BJ (cell line): Measurements from ENCODE around the gene SIRPA. TPM values are rescaled to one million over a fixed set of nuclear protein-coding genes. Genes with fewer than 3 reads are reported as not detected.

Source experiments
- CTCF ChIA-PET: fragments of 350-600 bp; formaldehyde crosslinking; extraction: SDS; loops from one replicate; lab custom pipeline; 2021; ENCODE audit warnings: antibody characterized with exemption, inconsistent platforms; lab: Yijun Ruan, JAX
- POLR2A ChIA-PET: fragments of 300-600 bp; sonication (Branson Sonifier 250); formaldehyde crosslinking; extraction: SDS; loops from one replicate; lab custom pipeline; 2021; ENCODE audit warnings: antibody characterized with exemption; lab: Charles Lee
- DNase-seq: peaks from one replicate; pipeline ENCODE4 v3.0.0-alpha.2; 2011; ENCODE audit warnings: low read depth
- H3K27me3 ChIP-seq: 2 replicates; pipeline ENCODE4 v1.6.0; 2011; ENCODE audit warnings: low read length; ENCODE audit not compliant: control insufficient read depth, insufficient read depth
- H3K36me3 ChIP-seq: 2 replicates; pipeline ENCODE4 v1.5.1; 2011; ENCODE audit warnings: low read length; ENCODE audit not compliant: control insufficient read depth, insufficient read depth
- H3K4me3 ChIP-seq: 2 replicates; pipeline ENCODE4 v1.5.1; 2011; ENCODE audit warnings: low read depth, mild to moderate bottlenecking, control low read depth, low read length
- polyA plus RNA-seq: library from polyadenylated mRNA; depleted of rRNA; stranded (reverse); fragments of >200 nt; gene quantifications from 2 replicates; pipeline ENCODE4 v1.2.3, GENCODE V29; 2011
- TF ChIP-seq, protein P1 (sequence below): IDR thresholded peaks from 2 replicates; pipeline ENCODE4 v1.5.1; 2011; ENCODE audit warnings: low read depth, mild to moderate bottlenecking, control low read depth, inconsistent platforms, low read length, moderate library complexity; ENCODE audit not compliant: insufficient read depth

Gene SIRPA
- polyA plus RNA-seq, 1 experiment = 34.1 TPM

DNA sequence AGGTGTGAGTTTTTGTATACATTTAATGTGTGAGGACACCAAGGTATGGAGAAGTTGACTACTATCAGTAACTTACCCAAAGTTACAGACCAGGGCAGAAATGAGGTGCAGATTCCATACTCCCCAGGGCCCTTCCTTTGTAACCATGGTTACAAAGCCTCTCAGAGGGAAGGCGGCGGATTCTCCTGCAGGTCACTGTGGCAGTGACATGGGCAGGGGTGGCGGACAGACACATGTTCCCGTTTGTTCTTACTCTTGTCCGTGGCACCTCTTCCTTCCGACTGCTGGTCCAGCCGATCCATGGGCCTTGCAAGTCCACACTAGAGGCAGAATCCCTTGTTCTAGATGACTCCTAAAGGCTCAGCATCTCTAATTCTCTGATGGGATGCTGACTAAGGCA, 55.6 kb downstream of the SIRPA start:
- TF ChIP-seq, protein P1, sequence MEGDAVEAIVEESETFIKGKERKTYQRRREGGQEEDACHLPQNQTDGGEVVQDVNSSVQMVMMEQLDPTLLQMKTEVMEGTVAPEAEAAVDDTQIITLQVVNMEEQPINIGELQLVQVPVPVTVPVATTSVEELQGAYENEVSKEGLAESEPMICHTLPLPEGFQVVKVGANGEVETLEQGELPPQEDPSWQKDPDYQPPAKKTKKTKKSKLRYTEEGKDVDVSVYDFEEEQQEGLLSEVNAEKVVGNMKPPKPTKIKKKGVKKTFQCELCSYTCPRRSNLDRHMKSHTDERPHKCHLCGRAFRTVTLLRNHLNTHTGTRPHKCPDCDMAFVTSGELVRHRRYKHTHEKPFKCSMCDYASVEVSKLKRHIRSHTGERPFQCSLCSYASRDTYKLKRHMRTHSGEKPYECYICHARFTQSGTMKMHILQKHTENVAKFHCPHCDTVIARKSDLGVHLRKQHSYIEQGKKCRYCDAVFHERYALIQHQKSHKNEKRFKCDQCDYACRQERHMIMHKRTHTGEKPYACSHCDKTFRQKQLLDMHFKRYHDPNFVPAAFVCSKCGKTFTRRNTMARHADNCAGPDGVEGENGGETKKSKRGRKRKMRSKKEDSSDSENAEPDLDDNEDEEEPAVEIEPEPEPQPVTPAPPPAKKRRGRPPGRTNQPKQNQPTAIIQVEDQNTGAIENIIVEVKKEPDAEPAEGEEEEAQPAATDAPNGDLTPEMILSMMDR = no peak
- H3K36me3 ChIP-seq = no peaks in the 10 kb centered on the region
- CTCF ChIA-PET = interaction anchor here (2.5 kb wide), 1 partner anchor 15 kb away, joined by 19 read pairs; no protein-coding TSS in a partner anchor
- POLR2A ChIA-PET = no interaction called here
- DNase-seq = no peak
- peaks cover 17% of the 10 kb centered on the region for H3K27me3 ChIP-seq
- no peak overlapping the region for H3K4me3 ChIP-seq

GRCh38 chr20:1951436-1952115, 56.4 kb downstream of the SIRPA start:
- H3K27me3 ChIP-seq = peaks cover 18% of the 10 kb centered on the region
- ChIA-PET POLR2A (no interaction called here), CTCF (interaction anchor here (0.9 to 2.5 kb wide), 3 partner anchors 9 to 221 kb away, joined by 3 to 19 read pairs (median 5); no protein-coding TSS in a partner anchor)
- DNase-seq = no peak
- no peak overlapping the region for H3K4me3 ChIP-seq
- TF ChIP-seq, protein P1 = no peak
- no peaks in the 10 kb centered on the region for H3K36me3 ChIP-seq

DNA sequence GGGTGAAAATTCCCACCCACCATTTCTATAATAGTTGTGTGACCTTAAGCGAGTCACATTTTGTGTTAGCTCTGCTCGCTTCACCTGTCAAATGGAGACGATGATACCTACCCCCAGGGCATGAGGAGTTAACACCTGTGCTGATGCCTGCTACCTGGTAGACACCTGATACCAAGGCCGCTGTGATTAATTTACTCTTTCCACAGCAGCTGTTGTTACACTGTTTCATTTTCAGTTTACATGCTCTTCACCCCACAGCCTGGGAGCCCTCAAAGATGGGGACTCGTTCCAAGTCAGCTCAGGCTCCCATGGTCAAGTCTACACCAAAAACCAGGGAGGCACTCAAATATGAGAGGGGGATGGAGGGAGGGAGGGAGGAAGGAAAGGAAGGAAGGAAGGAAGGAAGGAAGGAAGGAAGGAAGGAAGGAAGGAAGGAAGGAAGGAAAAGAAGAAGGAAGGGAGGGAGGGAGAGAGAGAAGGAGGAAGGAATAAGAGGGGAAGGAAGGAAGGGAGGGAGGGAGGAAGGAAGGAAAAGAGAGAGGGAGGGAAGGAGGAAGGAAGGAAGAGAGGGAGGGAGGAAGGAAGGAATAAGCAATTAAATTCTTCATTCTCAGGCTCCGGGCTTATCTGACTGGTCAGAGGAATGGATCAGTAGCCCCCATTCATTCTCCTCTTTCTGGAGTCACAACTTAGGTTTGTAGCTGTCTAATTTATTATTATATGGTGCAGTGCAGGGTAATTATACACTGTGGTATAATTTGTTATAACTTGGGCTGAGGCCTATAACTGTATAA, 57.7 kb downstream of the SIRPA start:
- TF ChIP-seq, protein P1 = no peak
- ChIA-PET CTCF (interaction anchor here (0.6 to 2.5 kb wide), 3 partner anchors 13 to 483 kb away, joined by 3 to 19 read pairs (median 5); no protein-coding TSS in a partner anchor), POLR2A (no interaction called here)
- H3K27me3 ChIP-seq = peaks cover 9% of the 10 kb centered on the region
- DNase-seq = no peak
- no peaks in the 10 kb centered on the region for H3K36me3 ChIP-seq
- no peak overlapping the region for H3K4me3 ChIP-seq

DNA sequence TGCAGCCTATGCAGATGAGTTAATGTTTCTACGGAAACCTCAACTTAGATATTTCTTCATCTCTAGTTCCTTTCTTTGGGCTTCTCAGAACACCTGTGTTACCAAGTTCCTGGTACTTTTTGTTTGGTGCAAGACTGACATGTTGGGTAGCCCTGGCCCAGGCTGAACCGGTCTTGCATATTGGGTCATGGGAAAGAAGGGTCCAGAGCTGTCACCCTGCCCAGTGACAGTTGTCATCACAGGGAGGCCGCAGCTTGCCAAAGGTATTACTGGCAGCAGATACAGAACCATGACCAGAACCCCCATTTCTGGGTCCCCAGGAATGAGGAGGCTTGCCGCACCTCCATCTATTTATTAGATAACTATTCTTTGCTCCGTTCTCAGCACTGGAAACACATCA, 58.4 kb downstream of the SIRPA start:
- TF ChIP-seq, protein P1 = no peak
- POLR2A ChIA-PET = no interaction called here
- CTCF ChIA-PET = no interaction called here
- no peak for DNase-seq
- H3K36me3 ChIP-seq = no peaks in the 10 kb centered on the region
- no peak overlapping the region for H3K4me3 ChIP-seq
- peaks cover 9% of the 10 kb centered on the region for H3K27me3 ChIP-seq

DNA sequence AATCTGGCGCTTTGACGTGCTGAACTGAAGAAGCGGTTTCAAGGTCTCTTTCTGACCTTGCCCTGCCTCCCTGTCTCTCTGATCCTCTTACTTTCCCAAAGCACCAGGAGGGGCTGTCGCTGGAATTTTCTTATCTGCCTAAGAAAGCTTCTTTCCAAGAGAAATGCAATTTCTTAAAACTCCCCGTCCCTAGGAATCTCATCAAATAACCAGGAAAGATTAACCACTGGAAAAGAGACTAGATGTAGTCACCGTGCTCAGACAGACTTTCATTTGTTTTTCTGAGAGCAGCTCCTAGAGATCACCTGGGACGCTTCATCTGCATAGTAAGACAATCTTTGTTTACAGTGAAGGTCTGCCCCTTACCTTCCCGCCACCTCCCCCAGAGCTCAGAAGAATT, 60.0 kb downstream of the SIRPA start:
- TF ChIP-seq, protein P1 = no peak
- DNase-seq = no peak
- Histone ChIP-seq H3K36me3 (no peaks in the 10 kb centered on the region), H3K27me3 (peaks cover 9% of the 10 kb centered on the region), H3K4me3 (no peak overlapping the region)
- ChIA-PET POLR2A (no interaction called here), CTCF (interaction anchor here (1.0 to 2.7 kb wide), 4 partner anchors 10 to 497 kb away, joined by 3 to 18 read pairs (median 4); no protein-coding TSS in a partner anchor)
